ENCODE data around the gene EPM2AIP1. TPM values are rescaled to one million over a fixed set of nuclear protein-coding genes. Genes with fewer than 3 reads are reported as not detected.

EPM2AIP1 gene
- total RNA-seq, 4 donors from 2014 or later, result 12.3 to 57.0 (median 26.0) TPM

DNA sequence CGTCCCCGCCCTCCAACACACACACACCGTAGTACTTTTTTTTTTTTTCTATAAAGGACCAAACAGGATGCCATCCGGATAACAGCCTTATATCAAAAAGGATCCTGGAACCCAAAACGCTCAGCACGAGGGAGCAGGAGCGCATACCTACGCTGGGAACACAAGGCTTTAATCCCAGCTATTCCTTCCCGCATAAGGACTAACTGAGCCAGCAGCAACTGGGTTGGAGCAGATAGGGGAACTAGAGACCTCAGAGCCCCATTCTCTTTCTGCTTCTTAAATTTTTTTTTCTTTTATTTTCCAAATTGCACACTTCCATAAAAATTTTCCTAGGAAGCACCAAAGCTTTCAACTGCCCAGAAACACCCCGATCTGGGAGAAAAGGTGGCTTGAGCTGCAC, 49.3 kb downstream of the EPM2AIP1 start:
- DNase-seq, result no peak
- intact Hi-C loops (cut with DNase I; ENCODE audit: low total_unique reads), result no loop called here
- Histone ChIP-seq H3K36me3 (no peaks in the 10 kb centered on the region), H3K9me3 (no peaks in the 10 kb centered on the region), H3K4me1 (no peaks in the 10 kb centered on the region), H3K27me3 (no peaks in the 10 kb centered on the region), H3K27ac (peak overlapping the region; percentile 80 to 86), H3K4me3 (peak overlapping the region; percentile 60 to 68)
- TF ChIP-seq, protein P1, sequence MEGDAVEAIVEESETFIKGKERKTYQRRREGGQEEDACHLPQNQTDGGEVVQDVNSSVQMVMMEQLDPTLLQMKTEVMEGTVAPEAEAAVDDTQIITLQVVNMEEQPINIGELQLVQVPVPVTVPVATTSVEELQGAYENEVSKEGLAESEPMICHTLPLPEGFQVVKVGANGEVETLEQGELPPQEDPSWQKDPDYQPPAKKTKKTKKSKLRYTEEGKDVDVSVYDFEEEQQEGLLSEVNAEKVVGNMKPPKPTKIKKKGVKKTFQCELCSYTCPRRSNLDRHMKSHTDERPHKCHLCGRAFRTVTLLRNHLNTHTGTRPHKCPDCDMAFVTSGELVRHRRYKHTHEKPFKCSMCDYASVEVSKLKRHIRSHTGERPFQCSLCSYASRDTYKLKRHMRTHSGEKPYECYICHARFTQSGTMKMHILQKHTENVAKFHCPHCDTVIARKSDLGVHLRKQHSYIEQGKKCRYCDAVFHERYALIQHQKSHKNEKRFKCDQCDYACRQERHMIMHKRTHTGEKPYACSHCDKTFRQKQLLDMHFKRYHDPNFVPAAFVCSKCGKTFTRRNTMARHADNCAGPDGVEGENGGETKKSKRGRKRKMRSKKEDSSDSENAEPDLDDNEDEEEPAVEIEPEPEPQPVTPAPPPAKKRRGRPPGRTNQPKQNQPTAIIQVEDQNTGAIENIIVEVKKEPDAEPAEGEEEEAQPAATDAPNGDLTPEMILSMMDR (IDR thresholded peaks at IDR 0.05), result no peak

DNA sequence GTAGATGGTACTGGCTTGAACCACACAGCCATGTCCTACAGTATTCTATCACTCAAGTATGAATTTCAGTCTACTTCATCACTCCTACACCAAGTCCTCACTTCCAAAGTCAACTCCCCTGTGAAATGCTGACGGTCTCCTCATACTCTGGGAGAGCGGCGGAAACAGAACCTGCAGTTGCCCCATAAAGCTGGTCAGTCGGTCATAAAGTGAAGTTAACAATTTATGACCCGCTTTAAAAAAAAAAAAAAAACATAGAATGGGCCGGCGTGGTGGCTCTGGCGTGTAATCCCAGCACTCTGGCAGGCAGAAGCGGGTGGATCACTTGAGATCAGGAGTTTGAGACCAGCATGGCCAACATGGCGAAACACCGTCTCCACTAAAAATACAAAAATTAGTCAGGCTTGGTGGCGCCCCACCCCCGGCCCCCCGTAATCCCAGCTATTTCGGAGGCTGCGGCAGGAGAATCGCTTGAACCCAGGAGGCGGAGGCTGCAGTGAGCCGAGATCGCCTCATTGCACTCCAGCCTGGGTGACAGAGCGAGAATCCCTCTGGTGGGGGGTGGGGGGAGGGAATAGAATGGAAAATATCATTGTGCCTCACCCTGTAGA, 50.2 kb downstream of the EPM2AIP1 start:
- TF ChIP-seq POLR2A (IDR thresholded peaks at IDR 0.05), result no peak
- TF ChIP-seq, protein P1 (IDR thresholded peaks at IDR 0.05), result no peak

DNA sequence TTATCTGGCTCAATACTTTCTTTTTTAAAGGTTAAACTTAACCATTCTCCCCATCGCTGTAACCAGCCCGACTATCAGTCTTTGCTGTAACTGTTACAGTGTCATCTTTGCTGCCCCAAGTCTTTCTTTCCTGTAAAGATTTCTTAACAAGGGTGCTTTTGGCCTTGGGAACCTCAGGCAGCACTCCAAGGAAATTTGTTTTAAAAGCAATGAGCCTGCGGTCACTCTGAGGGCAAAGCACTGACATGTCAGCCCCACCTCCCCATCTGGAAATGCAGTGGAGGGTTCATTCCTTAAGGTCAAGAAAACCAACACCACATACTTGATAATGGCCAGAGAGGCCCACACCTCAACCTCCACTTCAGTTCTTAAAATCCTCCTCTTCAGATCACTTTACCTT, 51.3 kb downstream of the EPM2AIP1 start:
- H3K4me1 ChIP-seq, result no peaks in the 10 kb centered on the region
- TF ChIP-seq, protein P1 (IDR thresholded peaks at IDR 0.05), result no peak
- no peak for TF ChIP-seq POLR2A (IDR thresholded peaks at IDR 0.05)
- no peaks in the 10 kb centered on the region for H3K9me3 ChIP-seq
- intact Hi-C loops (cut with DNase I; ENCODE audit: low total_unique reads), result no loop called here
- no peak for DNase-seq
- no peak overlapping the region for H3K4me3 ChIP-seq
- H3K36me3 ChIP-seq, result no peaks in the 10 kb centered on the region
- no peaks in the 10 kb centered on the region for H3K27me3 ChIP-seq
- H3K27ac ChIP-seq, result no peak overlapping the region

More for the DNA sequence above, 50.2 kb downstream of the EPM2AIP1 start:
- no peaks in the 10 kb centered on the region for H3K4me1 ChIP-seq
- H3K27ac ChIP-seq, result no peak overlapping the region
- H3K9me3 ChIP-seq, result no peaks in the 10 kb centered on the region
- DNase-seq, result no peak
- H3K36me3 ChIP-seq, result no peaks in the 10 kb centered on the region
- H3K27me3 ChIP-seq, result no peaks in the 10 kb centered on the region
- intact Hi-C loops (cut with DNase I; ENCODE audit: low total_unique reads), result no loop called here
- no peak overlapping the region for H3K4me3 ChIP-seq

DNA sequence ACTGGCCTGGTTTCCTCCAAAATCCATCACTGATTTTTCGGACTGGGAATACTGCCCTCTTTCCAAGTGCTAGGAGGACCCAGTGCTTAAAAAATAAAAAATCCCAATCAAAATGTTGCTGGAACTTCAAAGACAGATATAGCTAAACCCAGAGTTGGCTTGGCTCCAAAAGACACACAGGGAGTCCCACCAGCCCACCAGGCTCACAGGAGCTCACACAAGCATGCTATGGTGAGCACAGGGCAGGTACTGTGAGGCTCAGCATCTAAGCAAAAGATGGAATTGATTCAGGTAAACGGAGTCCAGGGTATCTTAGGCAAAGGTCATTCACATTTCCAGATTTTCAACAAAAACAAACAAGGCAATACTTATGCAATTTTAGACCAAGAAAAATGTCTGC, 51.8 kb downstream of the EPM2AIP1 start:
- Histone ChIP-seq H3K27ac (peak overlapping the region in 1 of 2 donors; percentile 2), H3K36me3 (no peaks in the 10 kb centered on the region), H3K4me3 (no peak overlapping the region), H3K9me3 (no peaks in the 10 kb centered on the region), H3K4me1 (no peaks in the 10 kb centered on the region), H3K27me3 (no peaks in the 10 kb centered on the region)
- no peak for DNase-seq
- intact Hi-C loops (cut with DNase I; ENCODE audit: low total_unique reads), result no loop called here
- no peak for TF ChIP-seq POLR2A (IDR thresholded peaks at IDR 0.05)
- TF ChIP-seq, protein P1 (IDR thresholded peaks at IDR 0.05), result no peak

DNA sequence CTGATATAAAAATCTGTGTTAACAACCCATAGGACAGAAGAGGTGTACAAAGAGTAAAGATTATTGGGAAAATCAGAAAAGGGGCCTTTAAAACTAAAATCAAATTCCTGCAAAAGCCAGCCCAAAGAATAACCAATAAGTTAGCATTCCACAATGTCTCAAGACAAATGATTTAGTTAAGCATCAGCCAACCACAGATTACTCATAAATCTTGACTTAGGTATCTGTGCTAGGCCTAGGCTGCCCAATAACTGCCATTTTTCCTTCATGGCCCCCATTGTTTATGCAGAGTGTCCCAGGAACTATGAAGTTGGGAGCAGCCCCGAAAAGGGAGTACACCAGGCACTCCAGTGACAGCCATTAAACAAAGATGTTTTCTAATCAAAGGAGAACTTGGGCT, 55.4 kb downstream of the EPM2AIP1 start:
- H3K4me1 ChIP-seq, result no peaks in the 10 kb centered on the region
- H3K27ac ChIP-seq, result no peak overlapping the region
- H3K36me3 ChIP-seq, result no peaks in the 10 kb centered on the region
- no peak for DNase-seq
- intact Hi-C loops (cut with DNase I; ENCODE audit: low total_unique reads), result no loop called here
- TF ChIP-seq, protein P1 (IDR thresholded peaks at IDR 0.05), result no peak
- TF ChIP-seq POLR2A (IDR thresholded peaks at IDR 0.05), result no peak
- H3K27me3 ChIP-seq, result no peaks in the 10 kb centered on the region
- H3K4me3 ChIP-seq, result no peak overlapping the region
- no peaks in the 10 kb centered on the region for H3K9me3 ChIP-seq

Small RNAs within 50 kb of the gene (small RNA-seq; reads per million reads assigned to genes)
- not detected for gene RNU6ATAC4P

Other genes with a start within 250 kb of the EPM2AIP1 start
- 1 to 10 TPM in 2 of 4 donors, not detected in 2; 1.0 to 1.5 TPM for gene DCLK3, start 228.6 kb downstream of the EPM2AIP1 start, total RNA-seq
- 10 to 100 TPM; 10.6 to 52.1 (median 21.6) TPM for gene TRANK1, start 48.1 kb downstream of the EPM2AIP1 start, total RNA-seq
- gene MLH1, start 387 bp upstream of the EPM2AIP1 start, total RNA-seq, result 10 to 100 TPM in 3 of 4 donors, 1 to 10 TPM in 1; 5.9 to 64.3 (median 24.4) TPM
- gene LRRFIP2, start 181.5 kb upstream of the EPM2AIP1 start, total RNA-seq, result 100 to 1,000 TPM in 1 of 4 donors, 10 to 100 TPM in 3; 56.5 to 148 (median 62.4) TPM